Smooth muscle cell of the pulmonary artery (primary cell): ENCODE measurements around the gene HSD17B3. TPM values are rescaled to one million over a fixed set of nuclear protein-coding genes. Genes with fewer than 3 reads are reported as not detected.

ENCODE experiments used
- total RNA-seq: library from RNA; depleted of rRNA; stranded (reverse); fragments of >200 nt; gene quantifications from 2 replicates; pipeline ENCODE4 v1.2.3, GENCODE V29; 2014

Gene HSD17B3
- not detected in 2 replicates for total RNA-seq

DNA sequence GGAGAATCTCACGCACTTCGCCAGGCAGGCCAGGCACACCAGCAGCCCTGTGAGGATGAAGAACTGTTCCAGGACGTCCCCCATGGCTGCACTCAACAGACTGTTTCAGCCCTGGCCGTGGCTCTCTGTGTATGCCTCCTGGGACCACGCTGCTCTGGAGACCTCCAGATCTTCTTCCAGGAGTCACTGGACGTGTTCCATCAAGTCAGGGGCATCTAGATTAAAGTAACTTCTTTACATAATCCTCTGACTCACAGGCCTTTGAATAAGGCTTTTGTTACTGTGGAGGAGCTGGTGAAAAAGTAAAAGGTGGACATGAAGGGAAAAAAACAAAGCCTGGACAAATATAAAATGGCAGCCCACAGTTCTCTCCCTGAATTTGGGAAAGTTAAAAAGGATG lies at the start of gene HSD17B3:
TSS of gene HSD17B3 (minus strand) at position 156 of the 400 bp plus-strand sequence. CDS start at position 84, 72 bp downstream.

Other genes with a start within 250 kb of the HSD17B3 start
- gene SLC35D2, start 81.5 kb upstream of the HSD17B3 start, total RNA-seq = 13.3 and 13.6 TPM in 2 replicates
- gene ZNF367, start 116.2 kb upstream of the HSD17B3 start, total RNA-seq = 2.7 and 3.6 TPM in 2 replicates
- gene HABP4, start 148.0 kb upstream of the HSD17B3 start, total RNA-seq = 12.1 and 15.8 TPM in 2 replicates